ENCODE measurements around the gene DOCK7.

GRCh38 chr1:62735491-62736171 is 47.4 kb upstream of the DOCK7 start:
- TF ChIP-seq SIN3A (IDR thresholded peaks at IDR 0.05; ENCODE audit: borderline replicate concordance, insufficient read depth, low read length) (no peak), TAF1 (IDR thresholded peaks at IDR 0.05; ENCODE audit: borderline replicate concordance, insufficient read depth, low read length) (no peak), POLR2AphosphoS5 (IDR thresholded peaks at IDR 0.05; ENCODE audit: low read depth, low read length) (no peak), REST (IDR thresholded peaks at IDR 0.05; ENCODE audit: insufficient read depth in 1 of 2, low read depth in 2 of 2, low read length in 2 of 2) (no peak)

Data from PFSK-1 (cell line).